ENCODE data around the gene SH2D1A. TPM values are rescaled to one million over a fixed set of nuclear protein-coding genes. Genes with fewer than 3 reads are reported as not detected.

SH2D1A gene
- total RNA-seq, result not detected in 2 replicates

DNA sequence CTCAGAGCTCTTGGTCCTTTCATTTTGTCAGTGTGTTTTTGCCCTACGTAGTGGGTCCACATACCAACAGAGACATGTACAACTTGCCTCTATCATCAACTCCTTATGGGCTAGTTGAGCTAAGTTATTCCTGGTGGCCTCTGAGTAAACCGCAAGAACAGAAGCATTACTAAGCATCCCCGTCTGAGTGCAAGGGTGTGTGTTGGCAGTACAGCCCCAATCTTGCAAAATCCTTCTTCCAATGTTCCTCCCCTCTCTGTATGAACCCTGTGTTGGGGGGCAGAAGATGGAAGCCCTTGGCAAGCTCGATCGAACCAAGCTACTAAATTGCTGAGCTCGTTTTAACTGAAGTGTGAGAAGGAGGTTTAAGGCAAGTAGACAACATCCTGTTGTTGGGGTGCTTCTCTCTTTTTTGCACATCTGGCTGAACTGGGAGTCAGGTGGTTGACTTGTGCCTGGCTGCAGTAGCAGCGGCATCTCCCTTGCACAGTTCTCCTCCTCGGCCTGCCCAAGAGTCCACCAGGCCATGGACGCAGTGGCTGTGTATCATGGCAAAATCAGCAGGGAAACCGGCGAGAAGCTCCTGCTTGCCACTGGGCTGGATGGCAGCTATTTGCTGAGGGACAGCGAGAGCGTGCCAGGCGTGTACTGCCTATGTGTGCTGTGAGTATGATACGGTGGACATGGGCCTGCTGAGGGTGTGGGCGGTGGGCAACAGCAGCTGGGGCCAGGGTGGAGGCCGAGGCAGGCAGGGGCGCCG is at the start of gene SH2D1A:
Gene SH2D1A (plus strand): TSS at position 447 of the 760 bp plus-strand sequence. CDS start 80 bp downstream, at position 527.

DNA sequence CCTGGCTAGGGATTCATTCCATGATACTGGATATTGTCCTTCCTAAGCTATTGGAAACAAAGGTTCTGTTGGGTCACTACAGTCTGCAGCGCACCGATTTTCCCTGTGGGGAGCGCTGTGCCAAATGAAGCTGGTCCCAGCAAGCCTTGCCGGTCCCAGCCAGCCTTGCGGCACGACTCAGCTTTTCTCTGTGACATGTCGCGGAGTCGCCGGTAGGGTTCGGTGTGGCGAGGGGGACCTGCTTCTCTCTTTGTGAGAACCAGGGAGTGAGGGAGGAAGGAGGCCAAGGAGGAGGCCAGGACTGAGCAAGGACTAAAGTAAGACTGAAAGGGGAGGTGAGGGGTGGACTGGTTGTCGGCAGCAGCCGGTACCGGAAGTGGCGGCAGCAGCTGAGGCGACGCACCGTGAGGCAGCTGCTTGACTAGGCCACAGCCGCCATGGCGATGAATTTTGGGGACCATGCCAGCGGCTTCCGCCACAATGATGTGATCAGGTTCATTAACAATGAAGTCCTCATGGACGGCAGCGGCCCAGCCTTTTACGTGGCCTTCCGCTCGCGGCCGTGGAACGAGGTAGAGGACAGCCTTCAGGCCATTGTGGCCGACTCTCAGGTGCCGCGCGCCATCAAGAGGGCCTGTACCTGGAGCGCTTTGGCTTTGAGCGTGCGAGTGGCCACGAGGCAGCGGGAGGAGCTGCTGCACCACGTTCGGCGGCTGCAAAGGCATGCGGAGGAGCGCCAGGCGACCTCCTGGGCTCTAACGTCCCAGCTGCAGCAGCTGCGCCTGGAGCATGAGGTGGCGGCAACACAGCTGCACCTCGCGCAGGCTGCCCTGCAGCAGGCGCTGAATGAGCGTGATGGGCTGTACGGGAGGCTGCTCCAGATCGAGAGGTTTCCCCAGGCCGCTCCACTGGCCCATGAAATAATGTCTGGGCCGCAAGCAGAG is 13.6 kb upstream of the SH2D1A start, which contains the start of gene TEX13D:
Gene TEX13D (plus strand): TSS at position 180 of the 944 bp plus-strand sequence. CDS start 258 bp downstream, at position 438.

Other genes with a start within 250 kb of the SH2D1A start
- gene TEX13D, start 13.9 kb upstream of the SH2D1A start, total RNA-seq, result not detected in 2 replicates

Data from smooth muscle cell of the umbilical artery (primary cell).